ENCODE results near the gene UGT1A9. TPM values are rescaled to one million over a fixed set of nuclear protein-coding genes. Genes with fewer than 3 reads are reported as not detected.

UGT1A9 gene
- total and polyA plus RNA-seq, 10 of the 15 experiments (the other 5 are each of a cell fraction or from before 2014, with no cell fraction given) = 0.07 TPM; not detected in 9

DNA sequence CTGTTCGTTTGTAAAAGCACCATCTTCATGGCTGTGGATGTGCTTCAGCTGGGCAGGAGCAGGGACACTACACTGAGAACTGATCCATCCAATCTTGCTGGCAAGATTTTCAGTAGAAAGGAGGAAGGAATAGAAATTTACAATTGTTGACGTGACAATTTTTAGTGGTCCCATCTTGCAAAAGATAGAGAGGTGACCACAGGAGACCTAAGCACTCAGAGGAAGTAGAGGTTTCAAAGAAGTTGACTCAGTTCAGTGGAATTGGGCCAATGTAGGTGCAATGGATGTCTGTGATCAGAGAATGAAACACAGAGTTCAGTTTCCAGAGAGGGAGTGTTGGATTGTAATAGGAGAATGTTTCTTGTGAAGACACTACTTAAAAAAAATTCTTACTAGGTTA is 42.4 kb downstream of the UGT1A9 start:
- FAIRE-seq (no peak), DNase-seq (ENCODE audit: low read depth, low spot score) (no peak), ATAC-seq (no peak)
- ChIA-PET CTCF (no interaction called here), POLR2A (no interaction called here), RAD21 (ENCODE audit: unreplicated experiment) (no interaction called here), SMC1A (ENCODE audit: uncharacterized antibody, unreplicated experiment) (no interaction called here)
- H3K4me3 ChIP-seq = no peak overlapping the region
- H3K4me2 ChIP-seq (ENCODE audit: control insufficient read depth, insufficient read depth) = no peak overlapping the region
- no peaks in the 10 kb centered on the region; the same call in 2 of the 3 replicates for H3K9me3 ChIP-seq (replicated peaks; ENCODE audit: control insufficient read depth, insufficient read depth, low read length)
- TF ChIP-seq, protein P1, sequence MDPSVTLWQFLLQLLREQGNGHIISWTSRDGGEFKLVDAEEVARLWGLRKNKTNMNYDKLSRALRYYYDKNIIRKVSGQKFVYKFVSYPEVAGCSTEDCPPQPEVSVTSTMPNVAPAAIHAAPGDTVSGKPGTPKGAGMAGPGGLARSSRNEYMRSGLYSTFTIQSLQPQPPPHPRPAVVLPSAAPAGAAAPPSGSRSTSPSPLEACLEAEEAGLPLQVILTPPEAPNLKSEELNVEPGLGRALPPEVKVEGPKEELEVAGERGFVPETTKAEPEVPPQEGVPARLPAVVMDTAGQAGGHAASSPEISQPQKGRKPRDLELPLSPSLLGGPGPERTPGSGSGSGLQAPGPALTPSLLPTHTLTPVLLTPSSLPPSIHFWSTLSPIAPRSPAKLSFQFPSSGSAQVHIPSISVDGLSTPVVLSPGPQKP (IDR thresholded peaks at IDR 0.05; ENCODE audit: low read depth, low read length) = no peak
- TF ChIP-seq, protein P2, sequence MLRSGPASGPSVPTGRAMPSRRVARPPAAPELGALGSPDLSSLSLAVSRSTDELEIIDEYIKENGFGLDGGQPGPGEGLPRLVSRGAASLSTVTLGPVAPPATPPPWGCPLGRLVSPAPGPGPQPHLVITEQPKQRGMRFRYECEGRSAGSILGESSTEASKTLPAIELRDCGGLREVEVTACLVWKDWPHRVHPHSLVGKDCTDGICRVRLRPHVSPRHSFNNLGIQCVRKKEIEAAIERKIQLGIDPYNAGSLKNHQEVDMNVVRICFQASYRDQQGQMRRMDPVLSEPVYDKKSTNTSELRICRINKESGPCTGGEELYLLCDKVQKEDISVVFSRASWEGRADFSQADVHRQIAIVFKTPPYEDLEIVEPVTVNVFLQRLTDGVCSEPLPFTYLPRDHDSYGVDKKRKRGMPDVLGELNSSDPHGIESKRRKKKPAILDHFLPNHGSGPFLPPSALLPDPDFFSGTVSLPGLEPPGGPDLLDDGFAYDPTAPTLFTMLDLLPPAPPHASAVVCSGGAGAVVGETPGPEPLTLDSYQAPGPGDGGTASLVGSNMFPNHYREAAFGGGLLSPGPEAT (IDR thresholded peaks at IDR 0.05; ENCODE audit: low read depth) = no peak
- H3K4me1 ChIP-seq (ENCODE audit: control insufficient read depth, insufficient read depth, low read length) = no peaks in the 10 kb centered on the region
- H3K9ac ChIP-seq (ENCODE audit: control insufficient read depth, insufficient read depth, low read length) = no peak overlapping the region
- peaks cover 0 to 4% of the 10 kb centered on the region in 2 experiments; a peak in 2 of 4 replicates for H3K27me3 ChIP-seq (replicated peaks in 1 of 2; ENCODE audit: control insufficient read depth in 2 of 2, insufficient read depth in 2 of 2, low read length in 1 of 2)
- 30% methylated on average over 2 of the region's 2 CpGs for WGBS (ENCODE audit: insufficient coverage, insufficient replicate concordance, low lambda C conversion rate, missing lambda C conversion rate)
- no peaks in the 10 kb centered on the region for H4K20me1 ChIP-seq (ENCODE audit: control insufficient read depth, insufficient read depth)
- H2AFZ ChIP-seq (ENCODE audit: control insufficient read depth, low read depth, low read length) = no peak overlapping the region
- no peaks in the 10 kb centered on the region for H3K79me2 ChIP-seq (ENCODE audit: control insufficient read depth, insufficient read depth, low read length)
- in situ Hi-C loops (cut with MboI) = no loop called here
- H3K27ac ChIP-seq (ENCODE audit: control insufficient read depth, insufficient read depth) = no peak overlapping the region
- intact Hi-C loops (cut with micrococcal nuclease; ENCODE audit: unreplicated experiment) = loop anchor here (10.0 kb wide), 1 partner anchor 229 kb away; no protein-coding TSS in a partner anchor
- no TSS peak for BruUV-seq (replicated peaks)
- H3K36me3 ChIP-seq (ENCODE audit: control insufficient read depth in 2 of 2, insufficient read depth in 2 of 2, low read length in 1 of 2) = no peaks in the 10 kb centered on the region

DNA sequence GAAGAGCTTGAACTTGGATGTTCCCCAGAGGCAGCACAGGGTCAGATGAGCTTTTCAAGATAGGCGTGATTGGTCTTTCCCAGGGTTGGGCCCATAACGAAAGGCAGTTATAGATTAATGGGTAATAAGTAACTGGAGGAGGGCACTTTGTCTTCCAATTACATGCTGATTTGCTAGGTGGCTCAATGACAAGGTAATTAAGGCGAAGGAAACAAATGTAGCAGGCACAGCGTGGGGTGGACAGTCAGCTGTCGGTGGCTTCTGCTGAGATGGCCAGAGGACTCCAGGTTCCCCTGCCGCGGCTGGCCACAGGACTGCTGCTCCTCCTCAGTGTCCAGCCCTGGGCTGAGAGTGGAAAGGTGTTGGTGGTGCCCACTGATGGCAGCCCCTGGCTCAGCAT is 46.9 kb downstream of the UGT1A9 start, which contains the start of gene UGT1A4:
TSS of gene UGT1A4 (plus strand) at position 185 of the 400 bp plus-strand sequence. CDS start at position 270, 85 bp downstream.
- Histone ChIP-seq H3K36me3 (ENCODE audit: control insufficient read depth in 2 of 2, insufficient read depth in 2 of 2, low read length in 1 of 2) (no peaks in the 10 kb centered on the region), H3K4me3 (no peak within 1 kb of the TSS), H2AFZ (ENCODE audit: control insufficient read depth, low read depth, low read length) (no peak within 1 kb of the TSS), H3K9me3 (replicated peaks; ENCODE audit: control insufficient read depth, insufficient read depth, low read length) (no peaks in the 10 kb centered on the region), H3K27ac (ENCODE audit: control insufficient read depth, insufficient read depth) (no peak within 1 kb of the TSS), H3K27me3 (replicated peaks in 1 of 2; ENCODE audit: control insufficient read depth in 2 of 2, insufficient read depth in 2 of 2, low read length in 1 of 2) (no peaks in the 10 kb centered on the region; a peak in 1 of 4 replicates), H4K20me1 (ENCODE audit: control insufficient read depth, insufficient read depth) (no peaks in the 10 kb centered on the region), H3K79me2 (ENCODE audit: control insufficient read depth, insufficient read depth, low read length) (no peaks in the 10 kb centered on the region), H3K4me1 (ENCODE audit: control insufficient read depth, insufficient read depth, low read length) (no peaks in the 10 kb centered on the region), H3K4me2 (ENCODE audit: control insufficient read depth, insufficient read depth) (no peak within 1 kb of the TSS), H3K9ac (ENCODE audit: control insufficient read depth, insufficient read depth, low read length) (no peak within 1 kb of the TSS)
- intact Hi-C loops (cut with micrococcal nuclease; ENCODE audit: unreplicated experiment) (loop anchor here (10.0 kb wide), 1 partner anchor 234 kb away; no protein-coding TSS in a partner anchor), in situ Hi-C loops (cut with MboI) (no loop called here)
- BruUV-seq (replicated peaks) = no TSS peak
- ATAC-seq (no peak), FAIRE-seq (no peak), DNase-seq (ENCODE audit: low read depth, low spot score) (no peak)
- ChIA-PET RAD21 (ENCODE audit: unreplicated experiment) (no interaction called here), POLR2A (no interaction called here), CTCF (no interaction called here), SMC1A (ENCODE audit: uncharacterized antibody, unreplicated experiment) (no interaction called here)
- 84% methylated on average over 7 of the region's 7 CpGs for WGBS (ENCODE audit: insufficient coverage, insufficient replicate concordance, low lambda C conversion rate, missing lambda C conversion rate)
- TF ChIP-seq SUZ12 (IDR thresholded peaks at IDR 0.05; ENCODE audit: unreplicated experiment) (no peak), RUNX3 (IDR thresholded peaks at IDR 0.05; ENCODE audit: low read length) (no peak), MEF2A (IDR thresholded peaks at IDR 0.05; ENCODE audit: insufficient read depth, low read depth, low read length) (no peak), BCL11A (IDR thresholded peaks at IDR 0.05; ENCODE audit: low read depth, low read length) (no peak), NFYB (IDR thresholded peaks at IDR 0.05; ENCODE audit: insufficient read depth, low read depth, low read length) (no peak), CREB1 (IDR thresholded peaks at IDR 0.05; ENCODE audit: low read depth) (no peak), HCFC1 (IDR thresholded peaks at IDR 0.05; ENCODE audit: low read length) (no peak)
- TF ChIP-seq, protein P3, sequence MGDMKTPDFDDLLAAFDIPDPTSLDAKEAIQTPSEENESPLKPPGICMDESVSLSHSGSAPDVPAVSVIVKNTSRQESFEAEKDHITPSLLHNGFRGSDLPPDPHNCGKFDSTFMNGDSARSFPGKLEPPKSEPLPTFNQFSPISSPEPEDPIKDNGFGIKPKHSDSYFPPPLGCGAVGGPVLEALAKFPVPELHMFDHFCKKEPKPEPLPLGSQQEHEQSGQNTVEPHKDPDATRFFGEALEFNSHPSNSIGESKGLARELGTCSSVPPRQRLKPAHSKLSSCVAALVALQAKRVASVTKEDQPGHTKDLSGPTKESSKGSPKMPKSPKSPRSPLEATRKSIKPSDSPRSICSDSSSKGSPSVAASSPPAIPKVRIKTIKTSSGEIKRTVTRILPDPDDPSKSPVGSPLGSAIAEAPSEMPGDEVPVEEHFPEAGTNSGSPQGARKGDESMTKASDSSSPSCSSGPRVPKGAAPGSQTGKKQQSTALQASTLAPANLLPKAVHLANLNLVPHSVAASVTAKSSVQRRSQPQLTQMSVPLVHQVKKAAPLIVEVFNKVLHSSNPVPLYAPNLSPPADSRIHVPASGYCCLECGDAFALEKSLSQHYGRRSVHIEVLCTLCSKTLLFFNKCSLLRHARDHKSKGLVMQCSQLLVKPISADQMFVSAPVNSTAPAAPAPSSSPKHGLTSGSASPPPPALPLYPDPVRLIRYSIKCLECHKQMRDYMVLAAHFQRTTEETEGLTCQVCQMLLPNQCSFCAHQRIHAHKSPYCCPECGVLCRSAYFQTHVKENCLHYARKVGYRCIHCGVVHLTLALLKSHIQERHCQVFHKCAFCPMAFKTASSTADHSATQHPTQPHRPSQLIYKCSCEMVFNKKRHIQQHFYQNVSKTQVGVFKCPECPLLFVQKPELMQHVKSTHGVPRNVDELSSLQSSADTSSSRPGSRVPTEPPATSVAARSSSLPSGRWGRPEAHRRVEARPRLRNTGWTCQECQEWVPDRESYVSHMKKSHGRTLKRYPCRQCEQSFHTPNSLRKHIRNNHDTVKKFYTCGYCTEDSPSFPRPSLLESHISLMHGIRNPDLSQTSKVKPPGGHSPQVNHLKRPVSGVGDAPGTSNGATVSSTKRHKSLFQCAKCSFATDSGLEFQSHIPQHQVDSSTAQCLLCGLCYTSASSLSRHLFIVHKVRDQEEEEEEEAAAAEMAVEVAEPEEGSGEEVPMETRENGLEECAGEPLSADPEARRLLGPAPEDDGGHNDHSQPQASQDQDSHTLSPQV (IDR thresholded peaks at IDR 0.05) = no peak
